WTC11 (cell line): Measurements from ENCODE around the gene TMCO1. TPM values are rescaled to one million over a fixed set of nuclear protein-coding genes. Genes with fewer than 3 reads are reported as not detected.

Experiments
- ATAC-seq: fragments of 200-7000 bp; cut with Tn5 transposase; 2 replicates; pipeline ENCODE4 v1.10.0; 2021; ENCODE audit warnings: mild to moderate bottlenecking, moderate library complexity
- CTCF ChIA-PET: fragments of 300-600 bp; sonication (Branson Sonifier 250); formaldehyde crosslinking; loops from one replicate; lab custom pipeline; 2021; ENCODE audit warnings: antibody characterized with exemption; lab: Charles Lee
- POLR2A ChIA-PET: fragments of 350-600 bp; sonication (Branson Sonifier 250); formaldehyde crosslinking; loops from one replicate; lab custom pipeline; 2021; ENCODE audit warnings: antibody characterized with exemption; lab: Charles Lee
- DNase-seq: peaks from one replicate; pipeline ENCODE4 v3.0.0; 2021; ENCODE audit warnings: low spot score
- H3K27ac Mint-ChIP-seq: 2 replicates; pipeline ENCODE4 v1.8.0; 2021; ENCODE audit warnings: mixed read lengths
- H3K27me3 Mint-ChIP-seq: 2 replicates; pipeline ENCODE4 v1.8.0; 2021; ENCODE audit warnings: low read depth, mild to moderate bottlenecking, moderate library complexity, mixed read lengths
- H3K36me3 Mint-ChIP-seq: 2 replicates; pipeline ENCODE4 v1.8.0; 2021; ENCODE audit warnings: mixed read lengths
- H3K4me1 Mint-ChIP-seq: 2 replicates; pipeline ENCODE4 v1.8.0; 2022; ENCODE audit warnings: mixed read lengths
- H3K4me3 Mint-ChIP-seq: 2 replicates; pipeline ENCODE4 v1.8.0; 2021; ENCODE audit warnings: mild to moderate bottlenecking, moderate library complexity, mixed read lengths
- H3K9me3 Mint-ChIP-seq: 2 replicates; pipeline ENCODE4 v1.8.0; 2021; ENCODE audit warnings: mixed read lengths
- ELF4 ChIP-seq: sonication (generic); formaldehyde crosslinking; IDR thresholded peaks from 2 replicates; pipeline ENCODE4 v1.8.1; 2022; ENCODE audit warnings: low read depth, mild to moderate bottlenecking, moderate library complexity, missing genetic modification reagents
- EMX1 ChIP-seq: fragments of 250-450 bp; sonication (Bioruptor Pico); IDR thresholded peaks from 2 replicates; pipeline ENCODE4 v1.8.0; 2021; ENCODE audit warnings: mild to moderate bottlenecking
- FOXJ3 ChIP-seq: sonication (generic); formaldehyde crosslinking; IDR thresholded peaks from 2 replicates; pipeline ENCODE4 v1.9.0; 2021; ENCODE audit warnings: missing genetic modification reagents, mild to moderate bottlenecking, borderline replicate concordance
- MXD4 ChIP-seq: fragments of 250-450 bp; sonication (Bioruptor Pico); IDR thresholded peaks from 2 replicates; pipeline ENCODE4 v1.8.0; 2021; ENCODE audit warnings: mild to moderate bottlenecking, moderate library complexity, borderline replicate concordance
- SP1 ChIP-seq: sonication (generic); formaldehyde crosslinking; conservative IDR thresholded peaks from 2 replicates; pipeline ENCODE4 v1.8.1; 2022; ENCODE audit warnings: missing genetic modification reagents
- TCF7 ChIP-seq: sonication (generic); formaldehyde crosslinking; IDR thresholded peaks from 2 replicates; pipeline ENCODE4 v1.8.0; 2022; ENCODE audit warnings: mild to moderate bottlenecking, low read depth, missing genetic modification reagents, moderate library complexity
- ZNF263 ChIP-seq: sonication (generic); formaldehyde crosslinking; IDR thresholded peaks from 2 replicates; pipeline ENCODE4 v1.8.1; 2022; ENCODE audit warnings: low read depth, mild to moderate bottlenecking, moderate library complexity, missing genetic modification reagents
- ZNF396 ChIP-seq: fragments of 250-450 bp; sonication (Bioruptor Pico); IDR thresholded peaks from 2 replicates; pipeline ENCODE4 v1.8.0; 2021; ENCODE audit warnings: mild to moderate bottlenecking, moderate library complexity, borderline replicate concordance
- ZNF416 ChIP-seq: fragments of 250-450 bp; sonication (Bioruptor Pico); IDR thresholded peaks from 2 replicates; pipeline ENCODE4 v1.9.0; 2021; ENCODE audit warnings: mild to moderate bottlenecking, inconsistent platforms
- total RNA-seq: library from RNA; stranded (reverse); gene quantifications from 3 replicates; pipeline ENCODE4 v1.2.3, GENCODE V29; 2021
- TF ChIP-seq, protein P1 (sequence below): sonication (generic); formaldehyde crosslinking; conservative IDR thresholded peaks from 2 replicates; pipeline ENCODE4 v1.8.1; 2023; ENCODE audit warnings: mild to moderate bottlenecking, low read depth, missing genetic modification reagents, moderate library complexity
- TF ChIP-seq, protein P2 (sequence below): sonication (generic); formaldehyde crosslinking; IDR thresholded peaks from 2 replicates; pipeline ENCODE4 v1.8.0; 2023; ENCODE audit warnings: mild to moderate bottlenecking, missing genetic modification reagents
- TF ChIP-seq, protein P3 (sequence below): sonication (generic); formaldehyde crosslinking; IDR thresholded peaks from 2 replicates; pipeline ENCODE4 v1.8.0; 2023; ENCODE audit warnings: missing genetic modification reagents
- TF ChIP-seq, protein P4 (sequence below): sonication (generic); formaldehyde crosslinking; conservative IDR thresholded peaks from 2 replicates; pipeline ENCODE4 v1.8.1; 2022; ENCODE audit warnings: mild to moderate bottlenecking, missing genetic modification reagents
- TF ChIP-seq, protein P5 (sequence below): sonication (generic); formaldehyde crosslinking; IDR thresholded peaks from 2 replicates; pipeline ENCODE4 v1.8.1; 2023; ENCODE audit warnings: mild to moderate bottlenecking, missing genetic modification reagents, borderline replicate concordance
- TF ChIP-seq, protein P6 (sequence below): fragments of 250-450 bp; sonication (Bioruptor Pico); IDR thresholded peaks from 2 replicates; pipeline ENCODE4 v1.9.0; 2021; ENCODE audit warnings: mild to moderate bottlenecking
- TF ChIP-seq, protein P7 (sequence below): sonication (generic); formaldehyde crosslinking; IDR thresholded peaks from 2 replicates; pipeline ENCODE4 v1.8.0; 2022; ENCODE audit warnings: mild to moderate bottlenecking, missing genetic modification reagents

TMCO1 gene
- total RNA-seq, 1 experiment from 2014 or later = 52.8 TPM

DNA sequence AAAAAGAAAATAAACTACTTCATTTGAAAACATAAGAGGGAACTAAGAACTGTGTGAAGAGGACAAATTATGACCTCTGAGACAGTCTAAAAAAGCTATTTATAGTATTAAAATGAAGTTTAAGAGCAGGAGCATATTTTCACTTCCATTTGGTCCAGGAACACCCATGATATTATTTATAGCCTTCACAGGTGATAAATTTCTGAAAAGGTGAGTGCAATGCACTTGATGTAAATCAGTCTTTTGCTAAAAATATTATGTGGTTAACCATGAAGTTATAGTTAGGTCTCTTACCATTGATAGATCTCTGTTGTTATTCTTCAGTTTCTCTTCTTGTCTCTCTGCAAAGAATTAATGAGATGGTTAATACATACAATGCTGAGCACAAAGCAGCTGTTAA is 14.7 kb downstream of the TMCO1 start:
- ChIA-PET POLR2A (no interaction called here), CTCF (no interaction called here)
- TF ChIP-seq, protein P1, sequence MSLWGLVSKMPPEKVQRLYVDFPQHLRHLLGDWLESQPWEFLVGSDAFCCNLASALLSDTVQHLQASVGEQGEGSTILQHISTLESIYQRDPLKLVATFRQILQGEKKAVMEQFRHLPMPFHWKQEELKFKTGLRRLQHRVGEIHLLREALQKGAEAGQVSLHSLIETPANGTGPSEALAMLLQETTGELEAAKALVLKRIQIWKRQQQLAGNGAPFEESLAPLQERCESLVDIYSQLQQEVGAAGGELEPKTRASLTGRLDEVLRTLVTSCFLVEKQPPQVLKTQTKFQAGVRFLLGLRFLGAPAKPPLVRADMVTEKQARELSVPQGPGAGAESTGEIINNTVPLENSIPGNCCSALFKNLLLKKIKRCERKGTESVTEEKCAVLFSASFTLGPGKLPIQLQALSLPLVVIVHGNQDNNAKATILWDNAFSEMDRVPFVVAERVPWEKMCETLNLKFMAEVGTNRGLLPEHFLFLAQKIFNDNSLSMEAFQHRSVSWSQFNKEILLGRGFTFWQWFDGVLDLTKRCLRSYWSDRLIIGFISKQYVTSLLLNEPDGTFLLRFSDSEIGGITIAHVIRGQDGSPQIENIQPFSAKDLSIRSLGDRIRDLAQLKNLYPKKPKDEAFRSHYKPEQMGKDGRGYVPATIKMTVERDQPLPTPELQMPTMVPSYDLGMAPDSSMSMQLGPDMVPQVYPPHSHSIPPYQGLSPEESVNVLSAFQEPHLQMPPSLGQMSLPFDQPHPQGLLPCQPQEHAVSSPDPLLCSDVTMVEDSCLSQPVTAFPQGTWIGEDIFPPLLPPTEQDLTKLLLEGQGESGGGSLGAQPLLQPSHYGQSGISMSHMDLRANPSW (CRISPR knock-in tag) = no peak
- no peak for TF ChIP-seq ELF4 (CRISPR knock-in tag)
- no peak for TF ChIP-seq SP1
- TF ChIP-seq, protein P2, sequence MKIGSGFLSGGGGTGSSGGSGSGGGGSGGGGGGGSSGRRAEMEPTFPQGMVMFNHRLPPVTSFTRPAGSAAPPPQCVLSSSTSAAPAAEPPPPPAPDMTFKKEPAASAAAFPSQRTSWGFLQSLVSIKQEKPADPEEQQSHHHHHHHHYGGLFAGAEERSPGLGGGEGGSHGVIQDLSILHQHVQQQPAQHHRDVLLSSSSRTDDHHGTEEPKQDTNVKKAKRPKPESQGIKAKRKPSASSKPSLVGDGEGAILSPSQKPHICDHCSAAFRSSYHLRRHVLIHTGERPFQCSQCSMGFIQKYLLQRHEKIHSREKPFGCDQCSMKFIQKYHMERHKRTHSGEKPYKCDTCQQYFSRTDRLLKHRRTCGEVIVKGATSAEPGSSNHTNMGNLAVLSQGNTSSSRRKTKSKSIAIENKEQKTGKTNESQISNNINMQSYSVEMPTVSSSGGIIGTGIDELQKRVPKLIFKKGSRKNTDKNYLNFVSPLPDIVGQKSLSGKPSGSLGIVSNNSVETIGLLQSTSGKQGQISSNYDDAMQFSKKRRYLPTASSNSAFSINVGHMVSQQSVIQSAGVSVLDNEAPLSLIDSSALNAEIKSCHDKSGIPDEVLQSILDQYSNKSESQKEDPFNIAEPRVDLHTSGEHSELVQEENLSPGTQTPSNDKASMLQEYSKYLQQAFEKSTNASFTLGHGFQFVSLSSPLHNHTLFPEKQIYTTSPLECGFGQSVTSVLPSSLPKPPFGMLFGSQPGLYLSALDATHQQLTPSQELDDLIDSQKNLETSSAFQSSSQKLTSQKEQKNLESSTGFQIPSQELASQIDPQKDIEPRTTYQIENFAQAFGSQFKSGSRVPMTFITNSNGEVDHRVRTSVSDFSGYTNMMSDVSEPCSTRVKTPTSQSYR = no peak
- TF ChIP-seq, protein P3, sequence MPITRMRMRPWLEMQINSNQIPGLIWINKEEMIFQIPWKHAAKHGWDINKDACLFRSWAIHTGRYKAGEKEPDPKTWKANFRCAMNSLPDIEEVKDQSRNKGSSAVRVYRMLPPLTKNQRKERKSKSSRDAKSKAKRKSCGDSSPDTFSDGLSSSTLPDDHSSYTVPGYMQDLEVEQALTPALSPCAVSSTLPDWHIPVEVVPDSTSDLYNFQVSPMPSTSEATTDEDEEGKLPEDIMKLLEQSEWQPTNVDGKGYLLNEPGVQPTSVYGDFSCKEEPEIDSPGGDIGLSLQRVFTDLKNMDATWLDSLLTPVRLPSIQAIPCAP = no peak
- Mint-ChIP-seq H3K9me3 (no peaks in the 10 kb centered on the region), H3K36me3 (peaks cover 16% of the 10 kb centered on the region), H3K4me3 (no peak overlapping the region), H3K27ac (no peak overlapping the region), H3K4me1 (no peaks in the 10 kb centered on the region), H3K27me3 (no peaks in the 10 kb centered on the region)
- ATAC-seq (no peak), DNase-seq (no peak)

DNA sequence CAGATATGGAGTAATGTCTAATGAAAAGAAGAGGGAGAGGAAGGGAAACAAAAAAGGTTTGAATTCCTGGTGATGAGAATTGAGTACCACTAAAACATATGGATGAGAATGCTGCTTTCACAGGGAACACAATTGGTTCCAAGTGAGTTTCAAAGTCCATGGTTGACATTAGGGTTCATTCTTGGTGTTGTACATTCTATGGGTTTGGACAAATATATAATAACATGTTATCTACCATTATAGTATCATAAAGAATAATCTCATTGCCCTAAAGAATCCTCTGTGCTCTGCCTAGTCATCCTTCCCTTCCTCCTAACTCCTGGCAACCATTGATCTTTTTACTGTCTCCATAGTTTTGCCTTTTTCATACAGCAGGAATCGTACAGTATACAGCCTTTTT is 20.1 kb downstream of the TMCO1 start:
- CTCF ChIA-PET = no interaction called here
- H3K9me3 Mint-ChIP-seq = no peaks in the 10 kb centered on the region
- no peak for ATAC-seq
- TF ChIP-seq ZNF416 = no peak
- no peak for TF ChIP-seq FOXJ3 (CRISPR knock-in tag)
- TF ChIP-seq, all 79 proteins: peak for 0
- DNase-seq = no peak
- Mint-ChIP-seq H3K36me3 (peaks cover 13% of the 10 kb centered on the region), H3K27ac (no peak overlapping the region), H3K4me3 (no peak overlapping the region), H3K27me3 (no peaks in the 10 kb centered on the region), H3K4me1 (no peaks in the 10 kb centered on the region)
- POLR2A ChIA-PET = no interaction called here

DNA sequence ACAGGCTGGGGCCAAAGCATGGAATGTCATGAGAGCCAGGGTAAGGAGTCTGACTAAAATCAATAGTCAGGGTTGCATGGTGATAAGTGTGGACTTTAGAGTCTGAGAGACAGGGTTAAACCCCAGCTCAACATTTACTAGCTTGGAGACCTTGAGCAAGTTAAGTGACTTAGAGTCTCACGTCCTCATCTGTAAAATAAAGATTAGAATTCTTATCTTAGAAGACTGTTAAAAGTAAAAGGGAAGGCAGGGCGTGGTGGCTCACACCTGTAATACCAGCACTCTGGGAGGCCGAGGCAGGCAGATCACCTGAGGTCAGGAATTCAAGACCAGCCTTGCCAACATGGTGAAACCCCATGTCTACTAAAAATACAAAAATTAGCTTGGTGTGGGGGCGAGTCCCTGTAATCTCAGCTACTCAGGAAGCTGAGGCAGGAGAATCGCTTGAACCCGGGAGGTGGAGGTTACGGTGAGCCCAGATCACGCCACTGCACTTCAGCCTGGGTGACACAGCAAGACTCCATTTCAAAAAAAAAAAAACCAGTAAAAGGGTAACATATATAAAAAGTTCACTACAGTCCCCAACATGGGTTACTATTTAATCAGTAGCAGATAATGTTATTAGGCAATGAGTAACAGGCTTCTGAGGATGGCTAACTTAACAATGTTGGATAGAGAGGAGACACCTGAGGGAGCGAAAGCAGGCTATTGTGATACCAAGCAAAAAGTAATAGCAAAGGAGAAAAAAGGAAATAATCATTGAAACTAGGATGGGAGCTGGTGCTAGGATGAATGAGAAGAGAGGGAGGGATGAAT is 20.8 kb downstream of the TMCO1 start:
- ChIA-PET CTCF (no interaction called here), POLR2A (no interaction called here)
- H3K9me3 Mint-ChIP-seq = no peaks in the 10 kb centered on the region
- DNase-seq (no peak), ATAC-seq (no peak)
- no peaks in the 10 kb centered on the region for H3K4me1 Mint-ChIP-seq
- peaks cover 15% of the 10 kb centered on the region for H3K36me3 Mint-ChIP-seq
- no peaks in the 10 kb centered on the region for H3K27me3 Mint-ChIP-seq
- no peak overlapping the region for H3K27ac Mint-ChIP-seq
- H3K4me3 Mint-ChIP-seq = no peak overlapping the region
- no peak for TF ChIP-seq TCF7 (CRISPR knock-in tag)
- TF ChIP-seq, protein P4, sequence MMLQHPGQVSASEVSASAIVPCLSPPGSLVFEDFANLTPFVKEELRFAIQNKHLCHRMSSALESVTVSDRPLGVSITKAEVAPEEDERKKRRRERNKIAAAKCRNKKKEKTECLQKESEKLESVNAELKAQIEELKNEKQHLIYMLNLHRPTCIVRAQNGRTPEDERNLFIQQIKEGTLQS (CRISPR knock-in tag) = no peak
- TF ChIP-seq, protein P5, sequence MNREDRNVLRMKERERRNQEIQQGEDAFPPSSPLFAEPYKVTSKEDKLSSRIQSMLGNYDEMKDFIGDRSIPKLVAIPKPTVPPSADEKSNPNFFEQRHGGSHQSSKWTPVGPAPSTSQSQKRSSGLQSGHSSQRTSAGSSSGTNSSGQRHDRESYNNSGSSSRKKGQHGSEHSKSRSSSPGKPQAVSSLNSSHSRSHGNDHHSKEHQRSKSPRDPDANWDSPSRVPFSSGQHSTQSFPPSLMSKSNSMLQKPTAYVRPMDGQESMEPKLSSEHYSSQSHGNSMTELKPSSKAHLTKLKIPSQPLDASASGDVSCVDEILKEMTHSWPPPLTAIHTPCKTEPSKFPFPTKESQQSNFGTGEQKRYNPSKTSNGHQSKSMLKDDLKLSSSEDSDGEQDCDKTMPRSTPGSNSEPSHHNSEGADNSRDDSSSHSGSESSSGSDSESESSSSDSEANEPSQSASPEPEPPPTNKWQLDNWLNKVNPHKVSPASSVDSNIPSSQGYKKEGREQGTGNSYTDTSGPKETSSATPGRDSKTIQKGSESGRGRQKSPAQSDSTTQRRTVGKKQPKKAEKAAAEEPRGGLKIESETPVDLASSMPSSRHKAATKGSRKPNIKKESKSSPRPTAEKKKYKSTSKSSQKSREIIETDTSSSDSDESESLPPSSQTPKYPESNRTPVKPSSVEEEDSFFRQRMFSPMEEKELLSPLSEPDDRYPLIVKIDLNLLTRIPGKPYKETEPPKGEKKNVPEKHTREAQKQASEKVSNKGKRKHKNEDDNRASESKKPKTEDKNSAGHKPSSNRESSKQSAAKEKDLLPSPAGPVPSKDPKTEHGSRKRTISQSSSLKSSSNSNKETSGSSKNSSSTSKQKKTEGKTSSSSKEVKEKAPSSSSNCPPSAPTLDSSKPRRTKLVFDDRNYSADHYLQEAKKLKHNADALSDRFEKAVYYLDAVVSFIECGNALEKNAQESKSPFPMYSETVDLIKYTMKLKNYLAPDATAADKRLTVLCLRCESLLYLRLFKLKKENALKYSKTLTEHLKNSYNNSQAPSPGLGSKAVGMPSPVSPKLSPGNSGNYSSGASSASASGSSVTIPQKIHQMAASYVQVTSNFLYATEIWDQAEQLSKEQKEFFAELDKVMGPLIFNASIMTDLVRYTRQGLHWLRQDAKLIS (CRISPR knock-in tag) = no peak
- no peak for TF ChIP-seq ZNF263
- TF ChIP-seq, protein P6, sequence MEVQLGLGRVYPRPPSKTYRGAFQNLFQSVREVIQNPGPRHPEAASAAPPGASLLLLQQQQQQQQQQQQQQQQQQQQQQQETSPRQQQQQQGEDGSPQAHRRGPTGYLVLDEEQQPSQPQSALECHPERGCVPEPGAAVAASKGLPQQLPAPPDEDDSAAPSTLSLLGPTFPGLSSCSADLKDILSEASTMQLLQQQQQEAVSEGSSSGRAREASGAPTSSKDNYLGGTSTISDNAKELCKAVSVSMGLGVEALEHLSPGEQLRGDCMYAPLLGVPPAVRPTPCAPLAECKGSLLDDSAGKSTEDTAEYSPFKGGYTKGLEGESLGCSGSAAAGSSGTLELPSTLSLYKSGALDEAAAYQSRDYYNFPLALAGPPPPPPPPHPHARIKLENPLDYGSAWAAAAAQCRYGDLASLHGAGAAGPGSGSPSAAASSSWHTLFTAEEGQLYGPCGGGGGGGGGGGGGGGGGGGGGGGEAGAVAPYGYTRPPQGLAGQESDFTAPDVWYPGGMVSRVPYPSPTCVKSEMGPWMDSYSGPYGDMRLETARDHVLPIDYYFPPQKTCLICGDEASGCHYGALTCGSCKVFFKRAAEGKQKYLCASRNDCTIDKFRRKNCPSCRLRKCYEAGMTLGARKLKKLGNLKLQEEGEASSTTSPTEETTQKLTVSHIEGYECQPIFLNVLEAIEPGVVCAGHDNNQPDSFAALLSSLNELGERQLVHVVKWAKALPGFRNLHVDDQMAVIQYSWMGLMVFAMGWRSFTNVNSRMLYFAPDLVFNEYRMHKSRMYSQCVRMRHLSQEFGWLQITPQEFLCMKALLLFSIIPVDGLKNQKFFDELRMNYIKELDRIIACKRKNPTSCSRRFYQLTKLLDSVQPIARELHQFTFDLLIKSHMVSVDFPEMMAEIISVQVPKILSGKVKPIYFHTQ (CRISPR knock-in tag) = no peak
- no peak for TF ChIP-seq ZNF396 (CRISPR knock-in tag)
- TF ChIP-seq MXD4 (CRISPR knock-in tag) = no peak
- TF ChIP-seq EMX1 (CRISPR knock-in tag) = no peak
- TF ChIP-seq, protein P7, sequence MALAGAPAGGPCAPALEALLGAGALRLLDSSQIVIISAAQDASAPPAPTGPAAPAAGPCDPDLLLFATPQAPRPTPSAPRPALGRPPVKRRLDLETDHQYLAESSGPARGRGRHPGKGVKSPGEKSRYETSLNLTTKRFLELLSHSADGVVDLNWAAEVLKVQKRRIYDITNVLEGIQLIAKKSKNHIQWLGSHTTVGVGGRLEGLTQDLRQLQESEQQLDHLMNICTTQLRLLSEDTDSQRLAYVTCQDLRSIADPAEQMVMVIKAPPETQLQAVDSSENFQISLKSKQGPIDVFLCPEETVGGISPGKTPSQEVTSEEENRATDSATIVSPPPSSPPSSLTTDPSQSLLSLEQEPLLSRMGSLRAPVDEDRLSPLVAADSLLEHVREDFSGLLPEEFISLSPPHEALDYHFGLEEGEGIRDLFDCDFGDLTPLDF (CRISPR knock-in tag) = no peak
